Left ventricle myocardium inferior (tissue), 1 donor: Measurements from ENCODE around the gene KCNC4. TPM values are rescaled to one million over a fixed set of nuclear protein-coding genes. Genes with fewer than 3 reads are reported as not detected.

ENCODE experiments used
- DNase-seq: peaks from one replicate; pipeline ENCODE4 v3.0.0-alpha.2; 2020
- H3K27ac ChIP-seq: fragments of 200-600 bp; replicated peaks from 2 replicates; pipeline ENCODE4 v1.8.0; 2021
- H3K27me3 ChIP-seq: fragments of 200-600 bp; 2 replicates; pipeline ENCODE4 v1.8.0; 2021; ENCODE audit warnings: low read depth
- H3K36me3 ChIP-seq: fragments of 200-600 bp; 2 replicates; pipeline ENCODE4 v1.8.0; 2021
- H3K4me1 ChIP-seq: fragments of 200-600 bp; 2 replicates; pipeline ENCODE4 v1.8.0; 2021
- H3K4me3 ChIP-seq: fragments of 200-600 bp; 2 replicates; pipeline ENCODE4 v1.8.0; 2021; ENCODE audit warnings: mild to moderate bottlenecking, moderate library complexity
- H3K9me3 ChIP-seq: fragments of 200-600 bp; replicated peaks from 2 replicates; pipeline ENCODE4 v1.8.0; 2021
- CTCF ChIP-seq: fragments of 200-600 bp; IDR thresholded peaks from 2 replicates; pipeline ENCODE4 v1.8.0; 2021; ENCODE audit warnings: antibody characterized with exemption, mild to moderate bottlenecking, borderline replicate concordance
- intact Hi-C: fragments of 100-400 bp; cut with micrococcal nuclease; formaldehyde crosslinking; loops from one replicate; pipeline ENCODE4 v1.11.0; 2022
- total RNA-seq: library from RNA; stranded (reverse); fragmentation: NEBNext Ultra II Directional; extraction: Animal tissue kit (Norgen Biotek cat#: 25700); gene quantifications from one replicate; pipeline ENCODE4 v1.2.1, GENCODE V29; 2021
- donor health status: DM: no; HTN: yes; CAD: no; lungs with severe emphysema.

Gene KCNC4
- total RNA-seq, 1 donor from 2014 or later: 6.1 TPM

- H3K36me3 ChIP-seq: no peaks in the 10 kb centered on the region
- H3K27ac ChIP-seq: no peak overlapping the region
- peaks cover 17% of the 10 kb centered on the region for H3K27me3 ChIP-seq
- intact Hi-C loops: no loop called here
- TF ChIP-seq CTCF: no peak
- DNase-seq: no peak
- H3K9me3 ChIP-seq: no peaks in the 10 kb centered on the region
- no peak overlapping the region for H3K4me3 ChIP-seq
- no peaks in the 10 kb centered on the region for H3K4me1 ChIP-seq
Measured at GRCh38 chr1:110164725-110165350, 45.3 kb upstream of the KCNC4 start.

- Histone ChIP-seq H3K27me3 (peaks cover 10% of the 10 kb centered on the region), H3K4me1 (no peaks in the 10 kb centered on the region), H3K9me3 (no peaks in the 10 kb centered on the region), H3K4me3 (no peak overlapping the region), H3K27ac (no peak overlapping the region), H3K36me3 (no peaks in the 10 kb centered on the region)
- TF ChIP-seq CTCF: no peak
- DNase-seq: no peak
- intact Hi-C loops: no loop called here
Measured at GRCh38 chr1:110165761-110166231, 44.3 kb upstream of the KCNC4 start.

- H3K4me1 ChIP-seq: no peaks in the 10 kb centered on the region
- no peak for TF ChIP-seq CTCF
- H3K36me3 ChIP-seq: no peaks in the 10 kb centered on the region
- H3K27ac ChIP-seq: no peak overlapping the region
- no peaks in the 10 kb centered on the region for H3K9me3 ChIP-seq
- H3K4me3 ChIP-seq: no peak overlapping the region
- peaks cover 5% of the 10 kb centered on the region for H3K27me3 ChIP-seq
- no peak for DNase-seq
- intact Hi-C loops: no loop called here
Measured at GRCh38 chr1:110166861-110167260, 43.3 kb upstream of the KCNC4 start.

GRCh38 chr1:110170766-110171733 lies 39.1 kb upstream of the KCNC4 start:
- DNase-seq: no peak
- no peak for TF ChIP-seq CTCF
- H3K4me3 ChIP-seq: no peak overlapping the region
- intact Hi-C loops: no loop called here
- H3K27me3 ChIP-seq: peaks cover 11% of the 10 kb centered on the region
- peaks cover 2% of the 10 kb centered on the region for H3K4me1 ChIP-seq
- no peak overlapping the region for H3K27ac ChIP-seq
- no peaks in the 10 kb centered on the region for H3K9me3 ChIP-seq
- H3K36me3 ChIP-seq: no peaks in the 10 kb centered on the region

GRCh38 chr1:110172001-110172400 lies 38.1 kb upstream of the KCNC4 start:
- peaks cover 5% of the 10 kb centered on the region for H3K4me1 ChIP-seq
- no peak overlapping the region for H3K4me3 ChIP-seq
- H3K27me3 ChIP-seq: peaks cover 11% of the 10 kb centered on the region
- intact Hi-C loops: no loop called here
- H3K9me3 ChIP-seq: no peaks in the 10 kb centered on the region
- no peak for TF ChIP-seq CTCF
- H3K27ac ChIP-seq: no peak overlapping the region
- no peaks in the 10 kb centered on the region for H3K36me3 ChIP-seq
- no peak for DNase-seq
